GM21390 (cell line): ENCODE data around the gene CPNE8.
"Not testable (repeated sequence)": the region's sequence is repeated elsewhere in the genome, so short reads cannot be mapped to it uniquely, and the experiment has no call there.

ENCODE experiments used
- ATAC-seq: cut with Tn5 transposase; IDR thresholded peaks from one replicate; pipeline ENCODE4 v1.9.1; 2021; ENCODE audit not compliant: unreplicated experiment

CPNE8 gene

DNA sequence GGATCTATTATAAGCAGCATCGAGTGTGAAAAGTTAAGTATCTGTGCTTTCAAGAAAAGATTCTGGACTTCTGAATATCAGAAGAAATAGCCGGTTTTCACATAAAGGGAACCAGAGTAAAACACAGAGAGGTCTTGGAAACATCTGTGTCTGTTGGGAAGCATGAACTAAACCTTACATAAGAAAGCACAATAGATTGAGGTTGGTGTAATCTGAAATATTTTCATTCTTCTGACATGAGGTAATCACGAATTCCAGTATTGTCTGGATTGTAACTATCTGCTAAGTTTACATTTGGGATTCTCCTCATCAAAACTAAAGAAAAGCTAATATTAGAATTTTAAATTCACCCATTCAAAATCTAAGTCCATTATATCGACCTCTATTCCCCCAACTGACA, 161.3 kb downstream of the CPNE8 start:
- no peak for ATAC-seq

DNA sequence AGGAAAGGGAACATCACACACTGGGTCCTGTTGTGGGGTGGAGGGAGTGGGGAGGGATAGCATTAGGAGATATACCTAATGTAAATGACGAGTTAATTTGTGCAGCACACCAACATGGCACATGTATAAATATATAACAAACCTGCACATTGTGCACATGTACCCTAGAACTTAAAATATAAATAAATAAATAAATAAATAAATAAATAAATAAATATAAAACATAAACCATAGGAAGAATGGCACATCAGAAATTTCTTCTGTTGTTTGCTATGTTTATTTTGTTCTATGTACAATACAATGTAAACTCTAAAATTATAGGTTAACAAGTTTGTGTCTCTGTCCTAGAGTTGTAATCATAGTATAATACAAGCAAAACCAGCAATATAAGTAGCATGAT, 162.9 kb downstream of the CPNE8 start:
- not testable (repeated sequence) for ATAC-seq

GRCh38 chr12:38736821-38737220, 168.6 kb downstream of the CPNE8 start:
- no peak for ATAC-seq

- ATAC-seq: no peak
Measured at GRCh38 chr12:38732761-38733160, 172.6 kb downstream of the CPNE8 start.

- ATAC-seq: no peak
Measured at GRCh38 chr12:38728894-38729293, 176.5 kb downstream of the CPNE8 start.

DNA sequence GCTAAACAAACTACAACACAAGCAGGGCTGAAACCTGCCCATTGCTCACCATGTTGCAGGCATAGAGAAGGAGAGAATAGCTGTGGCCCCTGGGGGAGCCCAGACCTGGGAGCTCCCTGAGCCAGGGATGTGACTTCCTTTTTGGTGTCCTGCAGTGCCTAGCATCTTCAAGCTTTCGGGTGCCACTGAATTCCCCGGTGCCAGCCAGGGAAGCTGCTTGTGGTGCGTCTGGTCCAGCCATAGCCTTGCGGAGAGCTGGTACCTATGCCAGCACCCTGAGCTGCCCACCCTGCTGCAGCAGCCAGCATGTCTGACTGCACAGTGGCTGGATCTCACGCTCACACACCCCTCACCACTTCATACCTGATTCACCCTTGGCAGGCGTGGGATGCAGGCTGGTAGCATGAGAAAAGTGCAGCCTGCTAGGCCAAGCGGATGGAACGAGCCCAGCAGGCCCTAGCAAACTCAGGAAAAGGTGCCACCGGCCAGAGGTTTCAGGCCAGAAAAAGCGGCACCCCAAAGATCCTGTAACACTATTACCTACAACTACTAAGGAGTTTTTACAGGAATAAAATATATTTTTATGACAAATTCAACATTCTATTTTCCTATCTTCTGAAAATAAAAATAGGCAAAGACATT, 183.7 kb downstream of the CPNE8 start:
- no peak for ATAC-seq

DNA sequence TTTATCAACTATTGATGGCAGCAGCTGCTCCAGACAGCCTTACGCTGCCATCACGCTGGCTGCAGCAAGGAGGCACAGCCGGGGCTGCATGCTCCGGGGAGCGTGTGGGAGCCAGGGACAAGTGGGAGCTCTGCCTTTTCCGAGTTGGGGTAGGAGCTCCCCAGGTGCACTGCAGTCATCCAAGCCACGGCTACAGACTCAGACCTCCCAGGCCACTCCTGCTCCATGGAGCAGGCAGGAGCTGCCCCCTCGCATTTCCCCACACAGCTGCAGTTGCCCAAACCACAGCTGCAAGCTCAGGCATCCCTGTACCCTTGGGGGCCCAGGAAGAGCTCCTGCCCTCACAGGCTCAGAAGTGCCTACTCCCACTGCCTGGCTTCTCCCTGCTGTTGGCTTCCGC, 184.7 kb downstream of the CPNE8 start:
- ATAC-seq: no peak

- no peak for ATAC-seq
Measured at GRCh38 chr12:38713294-38713693, 192.1 kb downstream of the CPNE8 start.

DNA sequence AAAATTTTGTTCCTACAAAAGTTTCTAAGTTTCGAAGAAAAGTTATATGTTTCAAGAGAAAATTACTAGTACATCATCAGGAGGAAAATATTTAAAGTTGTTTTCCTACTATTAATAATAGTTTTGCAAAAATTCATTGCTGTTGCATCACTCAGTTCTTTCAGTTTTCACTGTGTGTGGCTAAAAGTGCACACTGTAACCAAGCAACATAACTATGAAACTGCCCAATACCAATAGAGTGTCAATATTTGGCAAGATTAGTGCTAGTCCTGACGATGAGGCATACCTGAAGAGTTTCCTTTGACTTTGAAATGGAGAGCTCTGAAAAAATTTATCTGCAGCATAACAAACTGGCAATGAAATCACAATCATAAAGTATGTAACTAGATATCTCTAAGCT, 194.3 kb downstream of the CPNE8 start:
- peak; percentile 90 for ATAC-seq

- no peak for ATAC-seq
Measured at GRCh38 chr12:38708466-38708865, 196.9 kb downstream of the CPNE8 start.

- no peak for ATAC-seq
Measured at GRCh38 chr12:38707648-38708047, 197.7 kb downstream of the CPNE8 start.

- no peak for ATAC-seq
Measured at GRCh38 chr12:38697289-38697688, 208.1 kb downstream of the CPNE8 start.

- no peak for ATAC-seq
Measured at GRCh38 chr12:38695057-38695456, 210.3 kb downstream of the CPNE8 start.

DNA sequence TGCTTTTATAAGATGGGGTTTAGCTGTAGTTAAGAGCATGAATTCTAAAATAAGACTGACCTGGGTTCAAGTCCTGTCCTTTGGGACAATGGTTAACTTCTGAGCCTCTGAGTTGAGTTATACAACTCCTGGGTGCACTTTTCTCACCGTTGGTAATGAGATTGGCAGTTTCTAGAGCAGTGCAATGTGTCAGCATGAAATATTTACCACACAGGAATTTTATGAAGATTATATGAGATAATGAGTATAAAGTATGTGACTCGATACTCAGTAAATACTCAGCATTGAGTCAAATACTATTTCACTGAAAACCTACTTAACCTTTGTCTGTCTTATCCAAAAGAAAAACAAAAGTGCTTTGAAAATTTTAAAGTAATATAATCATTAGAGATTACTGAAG, 214.2 kb downstream of the CPNE8 start:
- ATAC-seq: no peak

DNA sequence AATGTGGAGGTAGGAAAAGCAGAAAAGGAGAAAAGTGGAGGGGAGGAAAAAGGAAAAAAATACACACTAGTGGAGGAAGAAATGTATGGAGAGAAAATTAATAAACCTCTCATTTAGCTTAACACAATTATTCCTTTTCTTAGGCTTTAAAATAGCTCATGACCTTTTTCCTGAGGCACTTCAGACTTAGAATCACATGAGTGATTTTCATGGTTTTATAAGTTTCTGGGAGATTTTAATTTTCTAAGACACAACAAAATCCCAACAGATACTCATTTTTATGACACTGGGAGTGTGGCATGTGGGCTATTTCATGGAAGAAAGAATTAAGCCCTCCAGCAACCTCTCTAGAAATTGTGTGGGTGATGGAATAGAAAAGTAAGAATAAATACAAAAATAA, 214.7 kb downstream of the CPNE8 start:
- ATAC-seq: no peak

GRCh38 chr12:38689704-38690103, 215.7 kb downstream of the CPNE8 start:
- ATAC-seq: no peak

- no peak for ATAC-seq
Measured at GRCh38 chr12:38689195-38689594, 216.2 kb downstream of the CPNE8 start.

- ATAC-seq: no peak
Measured at GRCh38 chr12:38682521-38682920, 222.9 kb downstream of the CPNE8 start.

DNA sequence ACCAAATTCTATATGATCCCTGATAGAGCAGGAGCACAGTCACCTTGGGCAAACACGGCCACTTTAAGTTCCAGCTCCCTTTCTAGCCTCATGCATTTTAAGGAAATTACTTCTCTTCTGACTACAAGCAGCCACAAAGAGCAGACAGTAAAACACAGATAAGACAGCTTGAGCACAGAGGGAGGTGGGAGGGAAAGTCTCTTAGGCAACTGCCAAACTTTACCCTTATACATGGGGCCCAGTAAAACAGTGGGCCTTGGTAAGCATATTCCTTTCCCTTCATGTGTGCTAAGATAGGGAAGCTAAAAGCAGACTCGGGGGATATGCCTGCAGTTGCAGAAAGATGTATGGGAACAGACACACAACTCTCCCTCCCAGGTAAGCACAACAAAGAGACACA, 235.9 kb downstream of the CPNE8 start:
- ATAC-seq: no peak

DNA sequence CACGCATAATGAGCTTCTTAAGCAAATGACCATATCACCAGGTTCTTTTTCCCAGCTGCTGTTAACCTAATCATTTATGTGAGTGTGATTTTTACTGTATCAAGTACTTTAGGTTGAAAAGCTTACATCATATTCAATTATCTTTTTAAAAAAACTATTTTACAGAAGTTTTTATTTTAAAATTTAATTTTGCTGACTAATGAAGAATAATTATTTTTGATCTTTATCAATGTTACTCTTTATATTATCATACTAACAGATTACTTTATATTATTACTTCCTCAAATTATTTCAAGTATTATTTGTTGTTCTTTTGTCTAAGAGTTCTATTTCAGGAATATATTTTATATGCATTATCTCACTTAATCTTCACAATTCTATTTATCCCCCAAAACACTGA, 236.3 kb downstream of the CPNE8 start:
- ATAC-seq: no peak

DNA sequence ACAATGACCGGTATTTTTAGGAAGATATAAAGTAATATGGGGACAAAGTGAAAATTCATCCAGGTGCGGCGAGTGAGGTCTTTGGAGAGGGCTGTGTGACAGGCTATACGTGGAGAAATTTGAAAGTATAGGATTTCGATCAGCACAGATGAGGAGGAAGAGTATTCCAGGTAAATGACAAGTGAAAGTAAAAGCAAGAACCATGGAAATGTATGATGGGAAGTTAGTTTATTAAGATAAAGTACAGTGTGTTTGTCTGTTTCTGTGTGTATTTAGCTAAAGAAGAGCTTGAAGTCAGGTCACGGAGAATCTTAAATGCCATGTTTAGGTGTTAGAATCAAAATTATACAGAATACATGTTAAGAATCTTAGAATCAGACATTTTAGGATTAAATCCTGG, 239.0 kb downstream of the CPNE8 start:
- ATAC-seq: no peak

GRCh38 chr12:38664661-38665269, 240.6 kb downstream of the CPNE8 start:
- peak; percentile 81 for ATAC-seq

GRCh38 chr12:38662829-38663228, 242.6 kb downstream of the CPNE8 start:
- no peak for ATAC-seq
